GM12878 (cell line): ENCODE measurements around the gene PTPRU.

ENCODE experiments used
- CTCF ChIP-seq, 3 experiments: IDR thresholded peaks in 2 of 3; conservative IDR thresholded peaks in 1 of 3; 2 replicates each; pipeline ENCODE4 v1.5.1; 2011; ENCODE audit warnings: low read depth in 3 of 3, low read length in 3 of 3, mild to moderate bottlenecking in 3 of 3, control low read depth in 2 of 3, moderate library complexity in 2 of 3, inconsistent platforms in 1 of 3, mixed read lengths in 1 of 3; ENCODE audit not compliant: control insufficient read depth in 2 of 3, insufficient read depth in 1 of 3; ENCODE audit errors: extremely low read depth in 1 of 3
- EP300 ChIP-seq, 2 experiments: fragments of 150-350 bp in 1 of 2; IDR thresholded peaks; 2 replicates each; pipeline ENCODE4 v1.6.1; 2011 to 2012; ENCODE audit warnings: low read depth in 2 of 2, low read length in 2 of 2, borderline replicate concordance in 1 of 2, improper control_type of control experiment in 1 of 2, inconsistent platforms in 1 of 2; ENCODE audit not compliant: control insufficient read depth in 1 of 2
- JUND ChIP-seq: IDR thresholded peaks from 2 replicates; pipeline ENCODE4 v1.6.1; 2012; ENCODE audit warnings: low read depth, mild to moderate bottlenecking, low read length, improper control_type of control experiment, moderate library complexity
- MYC ChIP-seq: IDR thresholded peaks from 2 replicates; pipeline ENCODE4 v1.6.1; 2011; ENCODE audit warnings: mild to moderate bottlenecking, low read length, moderate library complexity, inconsistent platforms; ENCODE audit not compliant: insufficient read depth, insufficient replicate concordance, insufficient read length, severe bottlenecking
- NRF1 ChIP-seq: conservative IDR thresholded peaks from 2 replicates; pipeline ENCODE4 v1.6.1; 2011; ENCODE audit warnings: mild to moderate bottlenecking, low read depth, low read length, improper control_type of control experiment
- PAX5 ChIP-seq: IDR thresholded peaks from 2 replicates; pipeline ENCODE4 v1.6.1; 2011; ENCODE audit warnings: low read depth, low read length, borderline replicate concordance
- POLR2A ChIP-seq: IDR thresholded peaks from 2 replicates; pipeline ENCODE4 v1.6.1; 2011; ENCODE audit warnings: low read depth, mild to moderate bottlenecking, low read length
- SP1 ChIP-seq: IDR thresholded peaks from one replicate; pipeline ENCODE4 v1.6.1; 2011; ENCODE audit warnings: low read depth, low read length
- TCF12 ChIP-seq: IDR thresholded peaks from 2 replicates; pipeline ENCODE4 v1.6.1; 2011; ENCODE audit warnings: low read depth, mild to moderate bottlenecking, low read length
- YY1 ChIP-seq: IDR thresholded peaks from 2 replicates; pipeline ENCODE4 v1.6.1; 2011; ENCODE audit warnings: low read depth, mild to moderate bottlenecking, low read length
- ZBTB33 ChIP-seq: fragments of 450-650 bp; IDR thresholded peaks from 2 replicates; pipeline ENCODE4 v1.6.1; 2017; ENCODE audit warnings: mild to moderate bottlenecking
- ZNF207 ChIP-seq: fragments of 450-650 bp; IDR thresholded peaks from 2 replicates; pipeline ENCODE4 v1.6.1; 2014; ENCODE audit warnings: antibody characterized with exemption, mild to moderate bottlenecking, borderline replicate concordance
- TF ChIP-seq, protein P1 (sequence below): IDR thresholded peaks from 2 replicates; pipeline ENCODE4 v1.6.1; 2011; ENCODE audit warnings: borderline replicate concordance, low read depth, mild to moderate bottlenecking, moderate library complexity, mixed read lengths, low read length; ENCODE audit not compliant: insufficient read depth; ENCODE audit errors: extremely low read length

GRCh38 chr1:29210278-29211085, 25.8 kb upstream of the PTPRU start:
- TF ChIP-seq POLR2A: no peak
- no peak for TF ChIP-seq MYC
- no peak for TF ChIP-seq TCF12
- TF ChIP-seq CTCF (IDR thresholded peaks at IDR 0.05 in 2 of 3, conservative IDR thresholded peaks at IDR 0.05 in 1 of 3; ENCODE audit: control insufficient read depth in 2 of 3, extremely low read depth in 1 of 3, insufficient read depth in 1 of 3, low read depth in 3 of 3, low read length in 3 of 3): no peak
- TF ChIP-seq, protein P1, sequence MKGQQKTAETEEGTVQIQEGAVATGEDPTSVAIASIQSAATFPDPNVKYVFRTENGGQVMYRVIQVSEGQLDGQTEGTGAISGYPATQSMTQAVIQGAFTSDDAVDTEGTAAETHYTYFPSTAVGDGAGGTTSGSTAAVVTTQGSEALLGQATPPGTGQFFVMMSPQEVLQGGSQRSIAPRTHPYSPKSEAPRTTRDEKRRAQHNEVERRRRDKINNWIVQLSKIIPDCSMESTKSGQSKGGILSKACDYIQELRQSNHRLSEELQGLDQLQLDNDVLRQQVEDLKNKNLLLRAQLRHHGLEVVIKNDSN: no peak
- no peak for TF ChIP-seq PAX5
- TF ChIP-seq YY1: no peak
- TF ChIP-seq ZNF207: no peak
- TF ChIP-seq SP1: no peak
- TF ChIP-seq NRF1: no peak
- TF ChIP-seq JUND: 0 out of 2 replicates have a peak, but pooled peaks have one; percentile 64
- TF ChIP-seq ZBTB33: no peak
- TF ChIP-seq EP300 (IDR thresholded peaks at IDR 0.05; ENCODE audit: borderline replicate concordance in 1 of 2, control insufficient read depth in 1 of 2, low read depth in 2 of 2, low read length in 2 of 2): peak; percentile 15 to 54; a peak in 1 of 4 replicates
